NCI-H748 treated with DMSO at 0.1 percent for 48 hours (cell line): ENCODE results near the gene DISC1.

Experiments
- DNase-seq: peaks from one replicate; lab custom pipeline; 2025; lab: John Stamatoyannopoulos, UW

Gene DISC1

DNA sequence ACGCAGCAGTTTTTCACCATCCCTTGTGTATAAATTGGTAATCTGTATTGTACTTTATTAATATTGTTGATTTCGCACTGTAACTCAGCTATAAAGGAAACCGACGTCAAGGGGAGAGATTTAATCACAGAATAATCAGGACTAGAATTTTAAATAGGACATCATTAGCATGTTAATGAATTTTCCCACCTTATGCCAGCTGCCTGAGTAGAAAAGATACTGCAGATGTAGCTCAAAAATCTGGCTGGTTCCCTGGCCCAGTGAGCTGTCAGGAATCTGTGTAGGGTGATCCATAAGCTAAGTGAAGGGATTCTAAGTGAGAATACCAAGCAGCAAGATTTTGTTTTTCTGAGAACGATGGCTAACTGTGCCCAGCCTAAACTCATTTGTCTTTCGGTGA lies 195.5 kb downstream of the DISC1 start:
- no peak for DNase-seq

DNA sequence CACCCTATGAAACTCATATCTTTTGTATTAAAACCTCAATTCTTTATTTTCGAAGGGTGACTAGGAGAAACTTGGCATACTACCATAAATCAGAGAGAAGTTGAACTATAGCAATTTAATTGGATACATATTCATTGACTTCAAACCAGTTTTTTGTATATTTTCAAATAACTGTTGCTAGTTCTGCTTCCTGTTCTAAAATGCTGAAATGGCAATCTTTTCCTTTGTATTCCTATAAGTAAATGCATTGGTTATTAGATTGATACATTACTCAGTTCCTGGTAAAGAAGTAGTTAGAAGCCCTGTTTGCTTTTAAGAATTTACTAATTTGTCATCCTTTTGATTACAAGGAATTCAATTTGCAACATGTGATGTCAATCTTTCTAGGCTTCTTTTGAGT lies 200.0 kb downstream of the DISC1 start:
- DNase-seq, result no peak

DNA sequence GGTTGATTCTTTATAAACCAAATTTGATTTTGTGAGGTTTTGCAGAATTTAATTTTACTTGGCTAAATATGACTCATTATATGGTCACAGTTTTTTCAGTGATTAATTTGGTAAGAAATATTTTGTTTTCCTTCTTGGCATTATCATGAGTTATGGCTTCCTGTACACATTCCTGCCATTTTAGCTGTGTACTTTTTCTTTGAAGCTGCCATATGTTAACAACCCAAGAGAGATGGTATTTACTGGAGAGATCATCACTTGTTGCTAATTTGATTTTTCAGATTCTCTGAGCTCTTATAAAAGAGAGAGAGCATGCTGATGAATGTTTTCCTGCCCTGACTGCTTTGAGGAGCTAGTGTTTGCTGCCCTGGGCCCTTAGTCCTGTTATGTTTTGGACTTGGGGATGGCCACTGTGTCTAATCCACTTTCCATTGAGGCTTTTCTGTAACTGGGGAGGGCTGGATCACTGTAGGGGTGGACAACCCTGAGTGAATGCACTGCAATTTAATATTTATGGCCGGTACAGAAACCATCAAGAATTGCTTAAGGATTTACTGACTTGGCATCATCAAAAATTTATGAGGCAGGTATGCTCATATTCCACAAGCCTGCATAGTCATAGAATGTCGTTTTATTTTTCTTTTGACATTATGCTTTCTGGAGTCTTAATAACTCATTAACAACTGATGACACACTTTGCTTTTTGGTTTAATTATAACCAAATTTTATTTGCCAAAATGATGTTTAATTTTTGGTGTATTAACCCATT lies 200.9 kb downstream of the DISC1 start:
- DNase-seq, result no peak

DNA sequence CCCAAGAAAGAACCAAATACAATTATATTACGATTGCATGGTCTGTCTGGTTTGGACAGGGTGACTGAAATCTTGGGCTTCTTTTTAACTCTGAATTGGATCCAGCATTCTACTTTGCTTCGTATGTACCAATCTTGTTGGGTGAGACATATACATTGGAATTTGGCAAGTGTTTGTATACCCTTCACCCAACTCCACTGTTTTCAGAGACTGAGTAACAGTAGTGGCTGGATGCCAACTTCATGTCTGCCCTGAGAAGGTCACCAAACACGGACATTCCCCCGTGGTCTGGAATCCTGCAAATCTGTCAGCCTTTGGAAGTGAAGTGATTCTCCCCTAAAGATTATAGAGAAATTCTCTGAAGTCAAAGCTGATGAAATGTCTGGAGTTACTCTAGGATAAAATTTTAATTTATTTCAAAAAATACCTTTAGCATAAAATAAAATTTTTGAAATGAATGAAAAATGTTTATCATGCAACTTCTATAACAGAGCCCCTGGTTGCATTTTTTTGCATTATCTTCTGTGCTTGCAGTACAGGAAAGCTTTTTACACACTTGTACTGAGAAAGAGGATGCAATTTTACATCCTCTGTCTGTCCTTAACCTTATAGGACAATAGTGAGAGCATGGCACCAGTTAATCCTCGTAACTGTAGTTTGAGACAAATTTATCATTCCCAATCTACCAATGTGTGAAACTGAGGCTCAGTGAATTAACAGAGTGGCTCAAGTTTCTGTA lies 201.8 kb downstream of the DISC1 start:
- DNase-seq, result no peak

DNA sequence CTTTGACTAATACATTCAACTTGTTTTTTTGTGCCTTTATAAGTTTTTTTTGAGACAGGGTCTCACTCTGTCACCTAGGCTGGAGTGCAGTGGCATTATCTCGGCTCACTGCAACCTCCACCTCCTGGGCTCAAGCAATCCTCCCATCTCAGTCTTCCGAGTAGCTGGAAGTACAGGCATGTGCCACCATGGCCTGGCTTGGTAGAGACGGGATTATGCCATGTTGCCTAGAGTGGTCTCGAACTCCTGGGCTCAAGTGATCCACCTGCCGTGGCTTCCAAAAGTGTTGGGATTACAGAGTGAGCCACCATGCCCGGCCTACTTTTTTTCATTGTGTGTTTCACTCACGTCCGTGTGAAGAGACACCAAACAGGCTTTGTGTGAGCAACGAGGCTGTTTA lies 202.7 kb downstream of the DISC1 start:
- no peak for DNase-seq

DNA sequence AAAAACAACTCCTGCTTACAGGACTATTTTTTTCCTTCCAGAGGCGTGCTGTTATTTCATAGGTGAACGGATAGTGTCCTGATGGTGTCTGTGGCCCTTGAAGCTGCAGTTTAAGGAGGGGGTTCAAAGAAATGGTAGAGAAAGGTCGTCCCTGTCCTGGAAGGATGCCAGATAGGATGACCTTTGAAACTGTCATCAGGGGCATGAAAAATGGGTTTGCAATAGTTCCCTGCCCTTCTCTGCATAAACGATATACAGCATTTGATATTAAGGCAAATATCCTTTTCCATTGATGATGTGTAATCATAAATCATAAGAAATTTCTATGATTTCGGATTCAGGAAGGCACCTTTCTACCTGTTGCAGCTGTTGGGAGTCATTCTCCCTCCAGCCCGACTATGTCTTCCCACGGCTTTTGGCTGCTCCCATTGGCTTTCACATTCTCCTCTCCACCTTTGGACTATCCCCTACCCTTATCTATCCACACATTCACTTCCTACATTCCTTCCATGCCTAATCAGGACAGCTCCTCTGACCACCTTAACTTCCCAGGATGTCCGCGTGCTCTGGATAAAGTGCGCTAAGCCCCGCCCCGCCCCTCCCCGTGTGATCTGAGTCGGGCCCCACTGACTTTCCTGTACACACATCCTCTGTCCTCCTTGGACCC lies 209.8 kb downstream of the DISC1 start:
- DNase-seq, result no peak

DNA sequence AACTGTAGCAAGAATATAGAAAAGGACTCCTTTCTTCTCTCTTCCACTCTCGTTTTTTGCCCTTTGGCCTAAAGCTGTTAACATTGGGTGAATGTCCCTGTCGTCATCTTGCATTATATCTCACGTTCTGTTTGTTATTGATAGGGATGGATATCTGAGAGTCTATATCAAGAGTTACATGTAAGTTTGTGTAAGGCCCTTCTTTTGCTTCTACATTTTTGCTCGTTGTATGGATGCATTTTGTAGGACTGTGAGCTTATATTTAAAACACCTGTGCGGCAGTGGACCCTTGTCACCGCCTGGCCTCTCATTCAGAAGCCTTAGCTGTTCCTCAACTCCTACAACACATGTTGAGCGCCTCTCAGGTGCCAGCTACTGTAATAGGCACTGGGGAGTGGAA lies 211.9 kb downstream of the DISC1 start:
- DNase-seq, result no peak

DNA sequence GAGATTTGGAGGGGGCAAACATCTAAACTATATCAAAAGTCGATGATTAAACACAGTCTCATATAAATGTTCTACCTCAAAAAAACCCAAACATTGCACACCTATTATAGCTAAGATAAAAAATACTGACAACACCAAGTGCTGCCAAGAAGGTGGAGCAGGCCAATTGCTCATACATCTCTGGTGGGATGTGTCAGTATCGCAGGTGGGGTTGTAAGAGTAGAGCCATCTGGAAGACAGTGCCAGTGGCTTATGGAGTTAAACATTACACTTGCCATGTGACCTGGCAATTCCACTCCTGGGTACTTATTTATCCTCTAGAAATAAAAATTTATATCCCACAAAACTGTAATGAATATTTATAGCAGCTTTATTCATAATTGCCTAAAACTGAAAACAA lies 213.4 kb downstream of the DISC1 start:
- no peak for DNase-seq

DNA sequence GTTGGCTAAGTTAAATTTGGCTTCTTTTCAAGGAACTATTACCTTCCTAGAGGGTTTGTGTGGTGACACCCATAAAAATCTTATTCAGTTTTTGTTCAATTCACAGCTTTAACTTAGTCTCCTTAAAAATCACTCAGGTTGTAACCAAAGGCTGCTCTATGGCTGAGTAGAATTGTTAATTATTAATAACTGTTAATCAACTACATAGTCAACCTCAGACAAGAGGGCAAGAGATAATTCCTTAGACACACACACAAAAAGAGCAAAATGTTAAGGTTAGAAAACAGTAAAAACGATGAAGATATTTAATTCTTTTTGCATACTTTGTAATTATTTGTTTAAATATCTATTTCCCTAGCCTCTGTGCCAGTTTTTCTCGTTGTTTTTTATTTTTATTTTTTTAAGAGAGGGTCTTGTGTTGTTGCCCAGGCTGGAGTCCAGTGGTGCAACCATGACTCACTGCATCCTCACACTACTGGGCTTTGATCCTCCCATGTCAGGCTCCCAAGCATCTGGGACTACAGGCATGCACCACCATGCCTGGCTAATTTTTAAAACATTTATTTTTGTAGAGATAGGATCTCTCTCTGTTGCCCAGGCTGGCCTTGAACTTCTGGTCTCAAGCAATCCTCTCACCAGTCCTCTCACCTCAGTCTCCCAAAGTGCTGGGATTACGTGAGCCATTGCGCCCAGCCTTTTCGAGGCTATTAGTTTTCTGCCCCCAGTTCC lies 215.2 kb downstream of the DISC1 start:
- no peak for DNase-seq

DNA sequence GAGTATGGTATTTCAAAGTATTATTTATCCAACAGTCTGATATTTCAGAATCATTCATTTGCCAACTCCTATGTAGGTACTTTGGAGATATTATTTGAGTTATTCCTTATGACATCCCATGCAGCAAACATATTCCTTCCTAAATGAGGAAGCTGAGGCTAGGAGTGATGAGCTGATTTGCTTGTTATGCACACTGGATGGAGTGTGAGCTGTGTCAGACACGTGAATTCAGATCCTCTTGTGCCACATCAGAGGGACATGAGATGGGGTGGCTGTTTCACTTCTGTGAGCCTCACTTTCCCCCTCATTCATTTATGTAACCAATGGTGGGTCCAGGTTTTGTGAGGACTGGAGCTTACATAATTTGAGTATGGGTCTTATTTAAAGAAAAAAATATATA lies 215.9 kb downstream of the DISC1 start:
- no peak for DNase-seq

DNA sequence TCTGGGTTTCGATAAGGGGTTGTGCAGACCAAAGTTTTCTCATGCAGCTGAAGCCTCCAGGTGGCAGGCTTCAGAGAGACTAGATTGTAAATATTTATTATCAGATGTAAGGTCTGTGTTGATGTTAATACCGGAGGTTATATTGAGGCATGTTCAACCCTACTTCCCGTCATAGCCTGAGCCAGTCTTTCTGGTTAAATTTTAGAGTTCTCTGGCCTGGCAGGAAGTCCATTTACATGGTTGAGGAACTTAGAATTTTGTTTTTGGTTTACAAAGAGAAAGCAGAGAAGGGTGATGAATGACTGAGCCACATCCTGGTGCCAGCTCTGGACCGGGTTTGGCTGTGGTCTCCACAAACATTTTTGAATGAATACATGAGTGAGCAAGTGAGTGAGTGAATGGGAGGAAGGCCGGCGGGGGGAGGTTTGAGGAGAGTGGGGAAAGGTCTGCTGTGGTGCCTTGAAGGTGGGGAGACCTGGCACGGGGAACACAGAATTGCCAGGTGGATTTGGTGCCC lies 218.5 kb downstream of the DISC1 start:
- no peak for DNase-seq

DNA sequence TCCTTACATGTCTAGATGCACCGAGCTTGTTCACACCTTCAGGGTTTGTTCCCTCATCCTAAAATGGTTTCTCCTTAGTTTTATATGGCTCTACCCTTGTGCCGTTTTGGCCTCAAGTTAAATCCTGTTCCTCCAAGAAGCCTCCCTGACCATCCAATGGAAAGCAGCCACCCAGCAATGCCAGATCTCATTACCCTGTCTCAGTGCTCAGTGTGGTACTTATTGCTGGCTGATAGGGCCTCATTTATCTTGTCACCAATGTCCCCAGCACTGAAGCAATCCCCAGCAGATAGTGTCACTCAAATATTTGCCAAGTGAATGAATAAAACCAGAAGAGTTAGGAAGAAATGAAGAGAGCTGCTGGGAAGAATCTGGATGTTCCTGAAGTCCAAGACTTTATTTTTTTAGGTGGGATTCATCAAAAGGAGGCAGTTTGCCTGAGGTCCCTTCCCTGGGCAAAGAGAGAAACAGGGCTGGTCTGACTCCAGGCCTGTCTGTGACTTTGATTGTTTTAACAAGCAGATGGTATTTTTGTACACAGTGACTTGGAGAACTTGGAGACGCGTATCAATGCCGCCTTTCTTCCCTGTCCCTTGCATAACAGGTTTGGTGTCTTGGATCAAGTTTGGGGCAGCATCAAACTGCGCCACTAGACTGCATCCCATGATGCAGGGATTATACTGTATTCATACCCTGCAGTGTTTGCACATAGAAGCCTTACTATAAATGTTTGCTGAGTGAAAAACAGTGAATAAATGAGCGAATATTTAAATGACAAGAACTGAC lies 221.2 kb downstream of the DISC1 start:
- no peak for DNase-seq

DNA sequence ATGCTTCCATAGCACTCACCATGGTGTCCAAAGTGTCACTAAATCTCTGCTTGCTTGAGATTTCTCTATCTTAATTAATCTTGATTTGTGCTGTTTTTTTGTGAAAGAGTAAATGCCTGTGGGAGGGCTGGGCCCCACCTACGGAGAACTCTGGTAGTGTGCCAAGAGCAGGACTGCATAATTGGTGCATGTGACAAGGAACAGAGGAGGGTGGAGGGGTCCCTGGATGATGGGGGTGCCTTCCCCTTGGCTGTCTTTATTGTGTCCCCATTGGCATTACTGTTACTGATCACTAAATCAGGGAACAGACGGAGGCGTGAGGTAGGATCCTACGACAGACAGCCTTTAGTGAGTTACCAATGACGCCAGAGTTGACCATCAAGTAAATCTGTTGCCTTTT lies 223.4 kb downstream of the DISC1 start:
- DNase-seq, result no peak

DNA sequence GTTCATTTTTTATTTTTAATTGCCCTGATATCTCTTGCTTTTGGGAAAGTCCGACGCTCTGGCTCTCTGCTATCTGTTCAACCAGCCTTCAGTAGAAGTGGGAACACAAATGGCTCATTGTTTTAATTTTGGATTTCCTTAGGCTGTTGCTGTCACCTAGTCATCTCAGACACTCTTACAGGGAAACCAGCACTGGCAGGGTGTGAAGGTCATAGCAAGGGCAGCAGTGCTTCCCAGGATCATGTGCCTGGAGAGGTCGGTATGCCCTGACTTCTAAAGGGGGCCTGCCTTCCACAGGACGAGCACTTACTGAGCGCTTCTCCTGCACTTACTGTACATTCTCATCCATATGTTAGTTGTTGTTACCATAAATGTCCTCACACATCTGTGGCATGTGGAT lies 224.2 kb downstream of the DISC1 start:
- no peak for DNase-seq

DNA sequence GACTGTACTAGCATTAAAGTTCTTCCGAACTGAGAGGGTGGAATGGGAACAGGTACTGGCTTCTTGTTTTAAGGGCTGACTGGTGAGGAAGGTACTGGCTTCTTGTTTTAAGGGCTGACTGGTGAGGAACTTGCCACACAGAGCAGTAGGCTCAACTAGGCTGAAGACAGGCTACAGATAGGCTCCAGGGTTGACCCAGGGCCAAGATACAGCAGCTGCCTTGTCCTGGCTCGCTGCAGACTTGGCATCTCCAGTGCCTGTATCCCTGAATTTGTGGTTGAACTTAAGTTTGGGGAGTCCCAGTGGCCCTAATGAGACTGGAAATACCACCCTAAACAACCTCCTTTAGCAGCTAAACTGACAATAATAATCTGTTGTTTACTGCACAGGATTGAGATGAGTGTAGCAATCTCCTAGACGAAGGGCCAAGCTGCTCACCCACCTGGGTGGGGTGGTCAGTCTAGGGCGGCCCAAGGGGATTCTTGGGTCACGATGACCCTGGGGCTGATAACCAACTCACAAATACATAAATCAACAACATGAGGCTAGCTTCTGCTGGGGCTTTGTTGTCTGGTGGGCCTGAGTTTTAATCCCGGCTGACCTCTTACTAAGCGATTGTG lies 227.1 kb downstream of the DISC1 start:
- DNase-seq, result no peak

DNA sequence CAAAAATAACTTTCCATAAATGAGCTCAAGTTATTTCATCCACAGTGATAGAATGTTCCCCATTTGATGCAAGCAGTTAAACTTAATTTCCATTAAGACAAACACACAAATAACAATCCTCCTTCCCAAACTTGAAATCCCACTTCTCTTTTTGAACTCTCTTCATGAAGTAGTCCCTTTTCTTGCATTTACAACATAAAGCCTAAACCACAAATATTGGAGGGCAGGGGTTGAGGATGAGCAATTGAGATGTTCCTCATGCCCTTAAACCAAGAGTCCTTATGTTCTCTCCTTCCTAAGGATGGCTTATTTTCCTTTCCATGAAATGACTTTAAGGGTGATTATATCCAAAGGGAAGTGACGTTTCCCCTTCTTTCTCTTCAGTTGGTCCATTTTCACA lies 228.8 kb downstream of the DISC1 start:
- no peak for DNase-seq

DNA sequence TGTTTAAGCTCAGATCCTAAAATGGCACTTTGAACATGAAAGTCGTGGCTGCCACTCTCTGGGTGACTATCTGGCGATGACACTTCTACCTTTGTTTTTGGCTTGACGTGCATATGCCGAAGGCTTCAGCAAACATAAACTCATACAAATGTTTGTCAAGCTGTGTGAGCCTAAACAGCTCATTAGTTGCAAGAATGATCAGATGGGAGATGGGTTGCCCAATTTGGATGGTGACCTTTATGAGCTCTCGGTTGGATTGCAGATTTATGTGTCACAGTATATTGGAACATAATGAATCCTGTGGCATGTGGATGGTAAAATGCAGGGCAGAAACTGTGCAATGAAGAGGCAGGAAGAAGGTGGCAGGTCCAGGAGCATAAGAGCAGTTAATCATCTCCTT lies 229.3 kb downstream of the DISC1 start:
- DNase-seq, result no peak

DNA sequence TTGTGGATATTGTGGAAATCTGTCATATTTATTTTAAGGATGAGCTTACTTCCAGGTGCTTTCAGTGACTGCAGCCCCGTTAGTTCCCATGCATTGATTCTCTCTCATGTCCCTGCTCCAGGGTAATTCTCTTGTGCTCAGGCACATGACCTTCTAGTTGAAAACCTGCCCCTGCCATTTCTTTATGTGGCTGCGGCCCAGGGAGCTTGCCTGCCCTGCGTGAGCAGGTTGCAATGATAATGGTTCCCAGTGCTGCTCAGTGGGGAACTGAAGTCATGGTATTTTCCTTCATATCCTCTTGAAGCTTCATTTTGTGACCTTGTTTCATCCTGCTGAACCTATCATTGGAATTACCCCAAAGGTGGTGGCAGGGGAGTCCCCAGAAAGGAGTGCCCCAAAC lies 229.8 kb downstream of the DISC1 start:
- DNase-seq, result no peak

DNA sequence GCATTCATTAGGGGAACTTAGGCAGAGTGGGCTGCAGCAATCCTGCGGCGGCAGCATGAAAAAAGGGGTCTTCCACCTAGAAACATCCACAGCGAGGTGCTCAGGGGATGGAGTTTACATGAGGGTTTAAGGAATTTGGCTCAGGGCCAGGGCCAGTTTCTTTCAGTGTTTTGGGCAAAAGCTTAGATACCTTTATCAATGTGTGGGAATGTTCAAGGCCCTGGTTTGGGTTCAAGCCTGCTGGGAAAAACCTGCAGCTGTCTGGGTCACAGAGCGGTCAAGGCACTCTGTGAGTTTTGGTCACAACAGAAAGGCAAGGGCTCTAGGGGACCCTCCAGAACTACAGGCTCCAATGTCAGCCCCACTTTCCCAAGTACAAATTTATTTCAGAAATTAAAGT lies 230.3 kb downstream of the DISC1 start:
- DNase-seq, result no peak

DNA sequence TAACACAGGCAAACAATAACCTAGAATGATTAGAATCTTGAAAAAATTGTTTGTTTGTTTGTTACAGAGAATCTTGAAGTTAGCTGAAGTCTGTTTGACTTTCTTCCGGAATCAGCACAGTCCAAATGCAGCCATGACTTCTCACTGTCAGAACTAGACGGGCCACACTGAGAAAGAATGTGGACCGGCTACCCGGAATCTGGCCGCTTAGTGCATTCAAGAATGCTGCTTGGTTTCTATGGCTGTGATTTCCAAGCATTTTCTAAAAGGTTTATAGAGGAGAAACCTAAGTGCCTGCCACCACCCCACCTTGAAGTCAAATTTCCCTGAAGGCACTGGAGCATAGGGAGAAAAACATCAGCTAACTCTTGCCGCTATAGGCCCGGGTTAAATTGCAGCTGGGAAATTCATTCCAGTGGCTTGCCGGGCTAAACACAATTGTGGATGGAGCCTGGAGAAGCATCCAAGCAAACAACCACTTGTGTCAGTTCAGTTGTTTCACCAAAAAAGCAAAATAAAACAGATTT lies 231.1 kb downstream of the DISC1 start:
- no peak for DNase-seq
